ENCODE measurements around the gene PPIC. TPM values are rescaled to one million over a fixed set of nuclear protein-coding genes. Genes with fewer than 3 reads are reported as not detected.
"Not testable (repeated sequence)": the region's sequence is repeated elsewhere in the genome, so short reads cannot be mapped to it uniquely, and the experiment has no call there.

Gene PPIC
- total RNA-seq, 1 experiment from 2014 or later = 10.9 TPM

- no peak for DNase-seq (ENCODE audit: extremely low read depth, low read depth)
Measured at GRCh38 chr5:123014689-123015088, 21.8 kb downstream of the PPIC start.

- DNase-seq (ENCODE audit: extremely low read depth, low read depth) = no peak
Measured at GRCh38 chr5:123012321-123012720, 24.2 kb downstream of the PPIC start.

- no peak for DNase-seq (ENCODE audit: extremely low read depth, low read depth)
Measured at GRCh38 chr5:123007754-123008153, 28.8 kb downstream of the PPIC start.

GRCh38 chr5:123007182-123007581 lies 29.3 kb downstream of the PPIC start:
- DNase-seq (ENCODE audit: extremely low read depth, low read depth) = no peak

GRCh38 chr5:123001808-123002207 lies 34.7 kb downstream of the PPIC start:
- no peak for DNase-seq (ENCODE audit: extremely low read depth, low read depth)

GRCh38 chr5:123000731-123001130 lies 35.8 kb downstream of the PPIC start:
- DNase-seq (ENCODE audit: extremely low read depth, low read depth) = no peak

GRCh38 chr5:122999947-123000563 lies 36.5 kb downstream of the PPIC start:
- DNase-seq (ENCODE audit: extremely low read depth, low read depth) = peak; percentile 14

- no peak for DNase-seq (ENCODE audit: extremely low read depth, low read depth)
Measured at GRCh38 chr5:122997294-122997693, 39.2 kb downstream of the PPIC start.

GRCh38 chr5:122996091-122996490 lies 40.4 kb downstream of the PPIC start:
- DNase-seq (ENCODE audit: extremely low read depth, low read depth) = no peak

GRCh38 chr5:122985954-122986721 lies 50.4 kb downstream of the PPIC start:
- DNase-seq (ENCODE audit: extremely low read depth, low read depth) = no peak

- DNase-seq (ENCODE audit: extremely low read depth, low read depth) = no peak
Measured at GRCh38 chr5:122985006-122985700, 51.4 kb downstream of the PPIC start.

GRCh38 chr5:122984425-122984824 lies 52.1 kb downstream of the PPIC start:
- DNase-seq (ENCODE audit: extremely low read depth, low read depth) = no peak

- no peak for DNase-seq (ENCODE audit: extremely low read depth, low read depth)
Measured at GRCh38 chr5:122982376-122982775, 54.1 kb downstream of the PPIC start.

- no peak for DNase-seq (ENCODE audit: extremely low read depth, low read depth)
Measured at GRCh38 chr5:122981846-122982245, 54.7 kb downstream of the PPIC start.

GRCh38 chr5:122978644-122979297 lies 57.8 kb downstream of the PPIC start:
- DNase-seq (ENCODE audit: extremely low read depth, low read depth) = no peak

GRCh38 chr5:122978068-122978467 lies 58.5 kb downstream of the PPIC start:
- DNase-seq (ENCODE audit: extremely low read depth, low read depth) = no peak

- DNase-seq (ENCODE audit: extremely low read depth, low read depth) = no peak
Measured at GRCh38 chr5:122977319-122977718, 59.2 kb downstream of the PPIC start.

GRCh38 chr5:122974251-122974650 lies 62.3 kb downstream of the PPIC start:
- DNase-seq (ENCODE audit: extremely low read depth, low read depth) = not testable (repeated sequence)

GRCh38 chr5:122973759-122974158 lies 62.8 kb downstream of the PPIC start:
- not testable (repeated sequence) for DNase-seq (ENCODE audit: extremely low read depth, low read depth)
